K562 (cell line): ENCODE measurements around the gene TCFL5. TPM values are rescaled to one million over a fixed set of nuclear protein-coding genes. Genes with fewer than 3 reads are reported as not detected.

Experiments
- ATAC-seq: fragments of 200-7000 bp; cut with Tn5 transposase; 3 replicates; pipeline ENCODE4 v1.9.1; 2020; ENCODE audit warnings: moderate library complexity
- BruUV-seq: library from RNA; stranded (reverse); fragments of 400-500 nt; replicated peaks from 2 replicates; lab custom pipeline; 2021; lab: Mats Ljungman, UMichigan
- CTCF ChIA-PET: fragments of 300-600 bp; formaldehyde crosslinking; extraction: SDS; loops from one replicate; lab custom pipeline; 2021; ENCODE audit warnings: low intra/inter-chr PET ratio; lab: Yijun Ruan, JAX
- POLR2A ChIA-PET: fragments of 300-600, 350-650 bp; sonication (Branson Sonifier 250); formaldehyde crosslinking; extraction: SDS; loops from one replicate; lab custom pipeline; 2021; ENCODE audit warnings: antibody characterized with exemption, inconsistent platforms; lab: Yijun Ruan, JAX
- DNase-seq, 4 experiments: peaks; one replicate each; pipeline versions ENCODE4 v3.0.0 to v3.0.0-alpha.2; 2011 to 2018; ENCODE audit warnings: low spot score in 3 of 4, mixed read lengths in 3 of 4; ENCODE audit errors: extremely low read depth in 1 of 4
- FAIRE-seq: peaks from 2 replicates; lab custom pipeline; 2011; peaks lifted over from hg19 to GRCh38; lab: Jason Lieb, UNC
- H2AFZ ChIP-seq: 2 replicates; pipeline ENCODE4 v1.6.0; 2011; ENCODE audit warnings: low read depth, low read length, control low read depth, inconsistent platforms
- H3K27ac ChIP-seq: fragments of 200-600 bp; 3 replicates; pipeline ENCODE4 v1.8.0; 2011; ENCODE audit warnings: low read depth, mild to moderate bottlenecking, control low read depth, inconsistent platforms, low read length, moderate library complexity, mixed read lengths; ENCODE audit errors: extremely low read depth
- H3K27me3 ChIP-seq, 2 experiments: fragments of 300-600 bp in 1 of 2; 2 replicates in 1 of 2; 3 replicates in 1 of 2; pipeline versions ENCODE4 v1.6.0 to v1.8.0; 2011; ENCODE audit warnings: inconsistent platforms in 2 of 2, low read length in 2 of 2, mild to moderate bottlenecking in 1 of 2, mixed read lengths in 1 of 2, moderate library complexity in 1 of 2; ENCODE audit not compliant: control insufficient read depth in 2 of 2, insufficient read depth in 2 of 2
- H3K36me3 ChIP-seq: fragments of 300-600 bp; 3 replicates; pipeline ENCODE4 v1.8.0; 2011; ENCODE audit warnings: mild to moderate bottlenecking, low read length, inconsistent platforms; ENCODE audit not compliant: control insufficient read depth, insufficient read depth
- H3K4me1 ChIP-seq, 2 experiments: fragments of 200-600 bp in 1 of 2; replicated peaks in 1 of 2; 2 replicates in 1 of 2; 3 replicates in 1 of 2; pipeline versions ENCODE4 v1.5.1 to v1.8.0; 2011; ENCODE audit warnings: inconsistent platforms in 2 of 2, low read length in 2 of 2, mild to moderate bottlenecking in 1 of 2, mixed read lengths in 1 of 2, moderate library complexity in 1 of 2; ENCODE audit not compliant: control insufficient read depth in 2 of 2, insufficient read depth in 2 of 2
- H3K4me2 ChIP-seq: 2 replicates; pipeline ENCODE4 v1.6.1; 2011; ENCODE audit warnings: low read length, control low read depth, inconsistent platforms, mixed read lengths; ENCODE audit not compliant: insufficient read depth
- H3K4me3 ChIP-seq: fragments of 200-600 bp; sonication (generic), shearing (Covaris generic); 2 replicates; pipeline ENCODE4 v1.5.1; 2016; ENCODE audit warnings: control low read depth, inconsistent platforms
- H3K79me2 ChIP-seq: fragments of 200-600 bp; 3 replicates; pipeline ENCODE4 v1.8.0; 2011; ENCODE audit warnings: low read length, inconsistent platforms; ENCODE audit not compliant: control insufficient read depth, insufficient read depth
- H3K9ac ChIP-seq, 2 experiments: 2 replicates each; pipeline versions ENCODE4 v1.6.0 to v1.6.1; 2011; ENCODE audit warnings: low read depth in 2 of 2, low read length in 2 of 2, control low read depth in 1 of 2, inconsistent platforms in 1 of 2, mild to moderate bottlenecking in 1 of 2, mixed read lengths in 1 of 2; ENCODE audit not compliant: insufficient read depth in 1 of 2
- H3K9me1 ChIP-seq: one replicate; pipeline ENCODE4 v1.6.0; 2011; ENCODE audit warnings: inconsistent platforms, mild to moderate bottlenecking, low read length, moderate library complexity; ENCODE audit not compliant: control insufficient read depth, insufficient read depth
- H3K9me3 ChIP-seq: replicated peaks from 2 replicates; pipeline ENCODE4 v1.5.1; 2011; ENCODE audit warnings: low read depth, low read length, inconsistent platforms; ENCODE audit not compliant: control insufficient read depth, insufficient read depth
- H4K20me1 ChIP-seq: replicated peaks from 2 replicates; pipeline ENCODE4 v1.6.1; 2011; ENCODE audit warnings: low read length, inconsistent platforms, mixed read lengths; ENCODE audit not compliant: control insufficient read depth, insufficient read depth
- POLR2G ChIP-seq: fragments of 200-400 bp; formaldehyde crosslinking; IDR thresholded peaks from 2 replicates; pipeline ENCODE4 v1.6.1; 2017; ENCODE audit warnings: low read depth, mild to moderate bottlenecking, antibody characterized with exemption, low read length, moderate library complexity
- RBM22 ChIP-seq: fragments of 200-400 bp; formaldehyde crosslinking; IDR thresholded peaks from 2 replicates; pipeline ENCODE4 v1.6.1; 2018; ENCODE audit warnings: low read length, low read depth; ENCODE audit not compliant: poor library complexity, severe bottlenecking
- ZNF347 ChIP-seq: fragments of 450-650 bp; formaldehyde crosslinking; IDR thresholded peaks from 2 replicates; pipeline ENCODE4 v1.4.0; 2020; ENCODE audit warnings: low read depth, mild to moderate bottlenecking, moderate library complexity
- ZSCAN32 ChIP-seq: fragments of 450-650 bp; formaldehyde crosslinking; IDR thresholded peaks from 2 replicates; pipeline ENCODE4 v1.4.0; 2020; ENCODE audit warnings: mild to moderate bottlenecking, moderate library complexity
- WGBS: fragments of 100-300 bp; shearing (Covaris generic); methylation state at CpG from one replicate; pipeline ENCODE4 v1.1.6; 2016; ENCODE audit warnings: low coverage, mixed read lengths; ENCODE audit not compliant: insufficient coverage; ENCODE audit errors: missing lambda C conversion rate; 5-methylcytosine and 5-hydroxymethylcytosine counted together
- in situ Hi-C: fragments of 300-500 bp; cut with MboI; formaldehyde crosslinking; loops from 4 replicates; pipeline ENCODE4 v1.15.0; 2018; ENCODE audit warnings: inconsistent platforms, mixed read lengths
- intact Hi-C: fragments of 100-400 bp; cut with micrococcal nuclease; formaldehyde crosslinking; loops from 2 replicates; pipeline ENCODE4 v1.14.2; 2022
- polyA plus RNA-seq, 8 experiments: library from polyadenylated mRNA; depleted of rRNA in 4 of 8; stranded (reverse) in 5 of 8; unstranded in 3 of 8; fragments of >200 nt; fragmentation: Nextera tagmentation in 2 of 8; fragmentation: Illumina TruSeq in 1 of 8; extraction: Ambion mirVana in 2 of 8; extraction: Trizol in 1 of 8; gene quantifications; 2 replicates each; pipeline versions ENCODE4 v1.2.1 to v1.2.3, GENCODE V29; 2011 to 2014; ENCODE audit warnings: inconsistent platforms in 1 of 8, missing spikeins in 1 of 8
- total RNA-seq, 7 experiments: library from RNA; depleted of rRNA in 6 of 7; stranded (reverse); fragments of >200 nt in 6 of 7; fragmentation: Illumina TruSeq in 2 of 7; extraction: Trizol in 2 of 7; gene quantifications; 2 replicates each; pipeline versions ENCODE4 v1.2.1 to v1.2.3, GENCODE V29; 2011 to 2021; ENCODE audit warnings: low replicate concordance in 1 of 7

Gene TCFL5
- total and polyA plus RNA-seq, 9 of the 15 experiments (the other 6 are each of a cell fraction or from before 2014, with no cell fraction given) = 1.00 to 12.6 (median 9.1) TPM

DNA sequence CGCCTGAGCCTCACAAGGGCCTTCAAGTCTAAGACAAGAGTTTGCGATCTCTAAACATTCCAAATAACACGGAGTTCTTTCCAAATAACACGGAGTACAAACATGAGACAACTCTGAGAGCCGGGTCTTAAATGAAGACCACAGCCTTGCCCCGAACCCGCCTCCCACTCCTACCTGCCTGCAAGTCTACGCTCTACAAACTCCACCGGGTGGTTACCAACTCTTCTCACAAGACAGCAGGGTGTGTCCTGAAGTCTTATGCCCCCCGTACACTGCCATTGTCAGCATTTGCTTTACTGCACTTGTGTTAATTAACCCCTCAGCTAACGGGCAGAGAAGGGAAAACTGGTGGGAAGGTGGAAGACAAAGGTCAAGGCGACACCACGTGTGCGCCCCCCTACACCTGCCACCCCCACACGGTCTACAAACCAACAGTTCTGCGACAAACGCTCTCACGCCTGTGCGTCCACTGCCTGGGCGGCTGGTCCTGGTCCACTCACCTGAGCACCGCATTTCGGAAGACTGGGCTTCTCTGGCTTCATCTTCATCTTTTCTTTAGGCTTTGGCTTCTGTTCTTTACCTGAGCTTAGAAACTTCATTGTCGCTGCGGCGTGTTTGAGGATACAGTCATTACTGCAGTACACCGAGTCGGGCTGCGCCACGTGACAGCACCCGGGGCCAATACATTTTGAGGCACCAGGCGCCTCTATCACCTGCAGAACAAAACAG is 45.2 kb upstream of the TCFL5 start:
- POLR2A ChIA-PET = interaction anchor here (0.6 to 1.7 kb wide), 2 partner anchors 12 to 31 kb away, joined by 3 to 6 read pairs; no protein-coding TSS in a partner anchor
- TF ChIP-seq POLR2G (0 out of 2 replicates have a peak, but pooled peaks have one; percentile 7), ZNF347 (no peak)
- WGBS = 91% methylated on average over 30 of the region's 31 CpGs
- intact Hi-C loops = no loop called here
- no TSS peak for BruUV-seq
- peaks cover 0 to 3% of the 10 kb centered on the region in 2 experiments; a peak in 1 of 5 replicates for H3K4me1 ChIP-seq
- DNase-seq (no peak), ATAC-seq (no peak), FAIRE-seq (no peak)
- in situ Hi-C loops = no loop called here
- no peak overlapping the region for H3K27ac ChIP-seq
- H3K27me3 ChIP-seq = no peaks in the 10 kb centered on the region
- H3K9me3 ChIP-seq = no peaks in the 10 kb centered on the region
- no peak overlapping the region for H3K4me3 ChIP-seq
- peaks cover 34% of the 10 kb centered on the region for H3K79me2 ChIP-seq
- peaks cover 5% of the 10 kb centered on the region for H3K9me1 ChIP-seq
- CTCF ChIA-PET = no interaction called here
- no peak overlapping the region for H3K4me2 ChIP-seq
- peaks cover 14% of the 10 kb centered on the region; the same call in 1 of the 2 replicates for H4K20me1 ChIP-seq
- H2AFZ ChIP-seq = no peak overlapping the region
- H3K9ac ChIP-seq = no peak overlapping the region
- H3K36me3 ChIP-seq = peaks cover 99% of the 10 kb centered on the region

- intact Hi-C loops (no loop called here), in situ Hi-C loops (no loop called here)
- Histone ChIP-seq H3K9ac (no peak overlapping the region), H2AFZ (no peak overlapping the region), H3K27me3 (no peaks in the 10 kb centered on the region), H3K4me2 (no peak overlapping the region), H3K36me3 (peaks cover 98% of the 10 kb centered on the region), H3K9me3 (no peaks in the 10 kb centered on the region), H3K79me2 (peaks cover 28% of the 10 kb centered on the region; the same call in 2 of the 3 replicates), H4K20me1 (peaks cover 14% of the 10 kb centered on the region; the same call in 1 of the 2 replicates), H3K27ac (no peak overlapping the region), H3K4me1 (peaks cover 0 to 3% of the 10 kb centered on the region in 2 experiments; a peak in 1 of 5 replicates), H3K4me3 (no peak overlapping the region), H3K9me1 (peaks cover 5% of the 10 kb centered on the region)
- peak; percentile 38; the same call in 1 of the 2 replicates for TF ChIP-seq POLR2G
- no peak for TF ChIP-seq ZSCAN32 (CRISPR knock-in tag)
- peak; percentile 55 for TF ChIP-seq RBM22
- ATAC-seq (no peak), DNase-seq (no peak), FAIRE-seq (no peak)
- no TSS peak for BruUV-seq
- ChIA-PET POLR2A (interaction anchor here (1.7 kb wide), 1 partner anchor 31 kb away, joined by 6 read pairs; no protein-coding TSS in a partner anchor), CTCF (no interaction called here)
- WGBS = 93% methylated on average over 11 of the region's 16 CpGs
Observed at GRCh38 chr20:62906209-62906608, 44.6 kb upstream of the TCFL5 start.
